ENCODE results near the gene TNPO1. TPM values are rescaled to one million over a fixed set of nuclear protein-coding genes. Genes with fewer than 3 reads are reported as not detected.

The TNPO1 gene
- total and polyA plus RNA-seq, 2 of the 8 experiments (the other 6 are each of a cell fraction or from before 2014, with no cell fraction given), result 38.5 to 211 TPM

GRCh38 chr5:72767289-72768010 lies 49.0 kb upstream of the TNPO1 start:
- no peak overlapping the region for H2BK15ac ChIP-seq (ENCODE audit: low read length)
- no peak overlapping the region for H3K27ac ChIP-seq (ENCODE audit: low read depth, low read length)
- no peaks in the 10 kb centered on the region for H3K9me3 ChIP-seq (ENCODE audit: insufficient read depth in 2 of 2, low read depth in 1 of 2, low read length in 1 of 2)
- H2BK12ac ChIP-seq (ENCODE audit: low read depth, low read length), result no peak overlapping the region
- no peak overlapping the region for H4K91ac ChIP-seq (replicated peaks; ENCODE audit: insufficient read length, low read length)
- H4K20me1 ChIP-seq (replicated peaks in 1 of 2; ENCODE audit: control insufficient read depth in 1 of 2, insufficient read depth in 2 of 2, low read length in 2 of 2), result no peaks in the 10 kb centered on the region
- no peak for DNase-seq (ENCODE audit: low read depth in 1 of 2, low spot score in 2 of 2)
- H3K4me2 ChIP-seq (ENCODE audit: insufficient read depth in 1 of 2, low read depth in 2 of 2, low read length in 2 of 2), result no peak overlapping the region
- H2BK120ac ChIP-seq (replicated peaks; ENCODE audit: low read depth, low read length), result no peak overlapping the region
- H2BK5ac ChIP-seq (ENCODE audit: low read depth, low read length), result no peak overlapping the region
- 93% methylated on average over 7 of the region's 7 CpGs; no CpG with 5 or more reads in 1 of the 2 experiments for WGBS, 2 experiments (ENCODE audit: extremely low coverage in 1 of 2, insufficient coverage in 1 of 2, insufficient read length in 1 of 2, insufficient replicate concordance in 2 of 2, low coverage in 1 of 2, low lambda C conversion rate in 2 of 2, missing lambda C conversion rate in 1 of 2)
- no peaks in the 10 kb centered on the region for H3K23me2 ChIP-seq (ENCODE audit: low read depth, low read length)
- ChIA-PET CTCF (ENCODE audit: partially characterized antibody) (interaction anchor here (1.1 kb wide), 1 partner anchor 367 kb away, joined by 3 read pairs; no protein-coding TSS in a partner anchor), POLR2A (ENCODE audit: partially characterized antibody) (no interaction called here)
- no peak overlapping the region for H3K9ac ChIP-seq (replicated peaks in 1 of 4; ENCODE audit: extremely low read depth in 1 of 4, low read depth in 3 of 4, low read length in 3 of 4)
- no peak overlapping the region for H3K4me3 ChIP-seq (ENCODE audit: extremely low read depth in 1 of 4, insufficient read depth in 2 of 4, low read depth in 3 of 4, low read length in 4 of 4)
- no peaks in the 10 kb centered on the region for H3K27me3 ChIP-seq (replicated peaks in 1 of 4; ENCODE audit: control insufficient read depth in 3 of 4, extremely low read depth in 1 of 4, insufficient read depth in 3 of 4, low read length in 3 of 4)
- no peak overlapping the region for H3K14ac ChIP-seq (ENCODE audit: insufficient read length)
- no peaks in the 10 kb centered on the region for H3K36me3 ChIP-seq (ENCODE audit: control insufficient read depth in 2 of 4, insufficient read depth in 4 of 4, low read length in 3 of 4)
- TF ChIP-seq FOSL1 (IDR thresholded peaks at IDR 0.05; ENCODE audit: insufficient read depth, low read depth, low read length) (no peak), RAD21 (IDR thresholded peaks at IDR 0.05 in 1 of 2, conservative IDR thresholded peaks at IDR 0.05 in 1 of 2; ENCODE audit: low read depth in 2 of 2, low read length in 2 of 2) (peak; percentile 23 to 24; a peak in 3 of 4 replicates), SUZ12 (IDR thresholded peaks at IDR 0.05; ENCODE audit: low read length) (no peak), USF2 (IDR thresholded peaks at IDR 0.05; ENCODE audit: low read length) (no peak), CBX8 (IDR thresholded peaks at IDR 0.05; ENCODE audit: borderline replicate concordance, low read depth, low read length) (no peak)
- TF ChIP-seq, protein P1, sequence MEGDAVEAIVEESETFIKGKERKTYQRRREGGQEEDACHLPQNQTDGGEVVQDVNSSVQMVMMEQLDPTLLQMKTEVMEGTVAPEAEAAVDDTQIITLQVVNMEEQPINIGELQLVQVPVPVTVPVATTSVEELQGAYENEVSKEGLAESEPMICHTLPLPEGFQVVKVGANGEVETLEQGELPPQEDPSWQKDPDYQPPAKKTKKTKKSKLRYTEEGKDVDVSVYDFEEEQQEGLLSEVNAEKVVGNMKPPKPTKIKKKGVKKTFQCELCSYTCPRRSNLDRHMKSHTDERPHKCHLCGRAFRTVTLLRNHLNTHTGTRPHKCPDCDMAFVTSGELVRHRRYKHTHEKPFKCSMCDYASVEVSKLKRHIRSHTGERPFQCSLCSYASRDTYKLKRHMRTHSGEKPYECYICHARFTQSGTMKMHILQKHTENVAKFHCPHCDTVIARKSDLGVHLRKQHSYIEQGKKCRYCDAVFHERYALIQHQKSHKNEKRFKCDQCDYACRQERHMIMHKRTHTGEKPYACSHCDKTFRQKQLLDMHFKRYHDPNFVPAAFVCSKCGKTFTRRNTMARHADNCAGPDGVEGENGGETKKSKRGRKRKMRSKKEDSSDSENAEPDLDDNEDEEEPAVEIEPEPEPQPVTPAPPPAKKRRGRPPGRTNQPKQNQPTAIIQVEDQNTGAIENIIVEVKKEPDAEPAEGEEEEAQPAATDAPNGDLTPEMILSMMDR (IDR thresholded peaks at IDR 0.05; ENCODE audit: control extremely low read depth in 1 of 3, insufficient read depth in 1 of 3, low read depth in 1 of 3, low read length in 3 of 3), result peak; percentile 28 to 33 (median 30)
- no peak overlapping the region for H3K56ac ChIP-seq (replicated peaks; ENCODE audit: insufficient read length, low read depth, low read length)
- H4K8ac ChIP-seq (ENCODE audit: extremely low read depth, insufficient read depth, low read length), result no peak overlapping the region
- H3K23ac ChIP-seq (ENCODE audit: insufficient read length), result no peak overlapping the region
- no peak for FAIRE-seq
- no peaks in the 10 kb centered on the region for H3K79me2 ChIP-seq (ENCODE audit: control insufficient read depth in 1 of 2, insufficient read depth in 2 of 2, low read length in 2 of 2)
- H2AFZ ChIP-seq (ENCODE audit: low read length), result no peak overlapping the region
- no peak overlapping the region for H4K5ac ChIP-seq (ENCODE audit: insufficient read length, low read depth, low read length)
- H3K79me1 ChIP-seq (ENCODE audit: low read depth, low read length), result no peaks in the 10 kb centered on the region
- H2BK20ac ChIP-seq (ENCODE audit: low read length), result no peak overlapping the region
- no peak overlapping the region for H2AK5ac ChIP-seq (ENCODE audit: low read depth, low read length)
- H3K18ac ChIP-seq (ENCODE audit: extremely low read depth, low read length), result no peak overlapping the region
- H3K4ac ChIP-seq (replicated peaks; ENCODE audit: insufficient read length, low read depth, low read length), result no peak overlapping the region
- H3K4me1 ChIP-seq (replicated peaks in 1 of 4; ENCODE audit: control insufficient read depth in 3 of 4, insufficient read depth in 4 of 4, low read length in 3 of 4), result no peaks in the 10 kb centered on the region

All from H1 (cell line).